NCI-H82 (cell line): ENCODE results near the gene BNC2.
"Not testable (repeated sequence)": the region's sequence is repeated elsewhere in the genome, so short reads cannot be mapped to it uniquely, and the experiment has no call there.

Source experiments
- DNase-seq: peaks from one replicate; lab custom pipeline; 2025; lab: John Stamatoyannopoulos, UW

BNC2 gene

GRCh38 chr9:16501726-16502125 is 368.7 kb downstream of the BNC2 start:
- no peak for DNase-seq

GRCh38 chr9:16501141-16501540 is 369.3 kb downstream of the BNC2 start:
- DNase-seq, result no peak

- no peak for DNase-seq
Observed at GRCh38 chr9:16500386-16500785, 370.1 kb downstream of the BNC2 start.

DNA sequence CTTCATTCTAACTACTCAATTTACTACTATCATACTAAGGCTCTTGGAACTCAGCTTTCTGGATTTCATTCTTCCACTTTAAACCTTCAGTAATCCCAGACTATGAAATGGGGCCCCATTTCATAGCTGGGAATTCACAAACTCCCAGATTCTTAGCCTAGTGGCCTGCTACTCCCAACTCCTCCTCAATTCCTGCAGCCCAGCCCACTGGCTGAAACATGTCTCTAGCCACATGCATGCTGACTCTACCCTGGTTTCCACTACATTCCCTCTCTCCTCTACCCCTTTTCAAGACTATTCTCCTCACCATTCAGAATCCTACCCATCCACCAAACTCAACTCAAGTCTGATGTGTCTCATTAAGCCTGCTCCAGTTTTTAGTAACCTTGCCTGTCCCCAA is 370.6 kb downstream of the BNC2 start:
- DNase-seq, result no peak

DNA sequence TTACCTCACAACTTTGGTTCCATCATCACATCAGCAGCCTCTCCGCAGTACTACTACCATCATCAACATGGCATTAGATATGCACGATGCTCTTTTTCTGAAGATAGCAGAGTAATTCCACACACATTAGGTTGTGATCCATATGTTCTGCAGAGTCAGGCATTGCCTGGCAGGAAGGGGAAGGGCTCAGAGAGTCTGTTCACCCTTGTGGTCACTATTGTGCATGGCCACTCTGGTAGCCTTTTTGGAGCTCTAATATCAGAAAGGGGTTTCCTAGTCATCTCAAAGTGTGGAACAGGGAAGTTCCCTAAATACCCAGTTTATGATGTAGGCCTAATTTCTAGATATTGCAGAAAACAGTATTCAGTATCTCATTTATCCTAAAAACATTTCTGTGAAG is 373.6 kb downstream of the BNC2 start:
- DNase-seq, result no peak

DNA sequence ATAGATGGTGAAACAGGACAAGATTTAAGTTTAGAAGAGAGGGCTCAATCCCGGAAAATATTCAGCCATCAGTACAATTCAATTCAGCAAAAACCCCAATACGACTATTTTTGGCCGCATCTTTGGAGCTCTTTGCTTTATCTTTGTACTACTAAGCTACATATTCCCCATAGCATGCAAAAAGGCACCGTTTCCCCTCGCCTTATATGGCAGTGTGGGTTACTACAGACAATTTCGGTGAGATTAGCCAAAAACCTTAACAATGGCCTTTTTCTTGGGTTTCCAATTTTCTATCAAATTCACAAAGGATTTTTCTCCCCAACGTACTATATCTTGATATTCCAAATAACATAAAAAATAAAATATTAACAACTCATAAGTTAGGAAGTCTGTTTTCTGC is 382.6 kb downstream of the BNC2 start:
- no peak for DNase-seq

- no peak for DNase-seq
Observed at GRCh38 chr9:16485575-16486321, 384.7 kb downstream of the BNC2 start.

DNA sequence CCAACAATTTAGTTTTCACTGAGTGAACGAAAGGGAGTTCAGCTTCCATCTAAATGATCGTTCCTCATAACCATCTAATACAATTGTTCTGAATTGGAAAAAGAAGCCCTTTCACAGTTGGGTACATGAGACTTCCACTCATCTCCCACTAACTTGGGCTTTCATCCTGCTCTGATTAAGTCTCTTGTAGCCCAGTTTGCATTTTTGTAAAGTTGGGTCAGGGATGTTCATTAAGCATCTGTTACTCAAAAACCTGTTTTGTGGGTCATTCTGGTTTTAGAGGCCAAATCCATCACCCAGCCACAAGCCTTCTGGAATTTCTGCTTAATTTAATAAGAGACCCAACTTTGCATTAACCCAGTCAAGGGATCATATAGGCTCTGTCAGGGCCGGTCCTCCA is 385.3 kb downstream of the BNC2 start:
- no peak for DNase-seq

- no peak for DNase-seq
Observed at GRCh38 chr9:16484744-16485143, 385.7 kb downstream of the BNC2 start.

DNA sequence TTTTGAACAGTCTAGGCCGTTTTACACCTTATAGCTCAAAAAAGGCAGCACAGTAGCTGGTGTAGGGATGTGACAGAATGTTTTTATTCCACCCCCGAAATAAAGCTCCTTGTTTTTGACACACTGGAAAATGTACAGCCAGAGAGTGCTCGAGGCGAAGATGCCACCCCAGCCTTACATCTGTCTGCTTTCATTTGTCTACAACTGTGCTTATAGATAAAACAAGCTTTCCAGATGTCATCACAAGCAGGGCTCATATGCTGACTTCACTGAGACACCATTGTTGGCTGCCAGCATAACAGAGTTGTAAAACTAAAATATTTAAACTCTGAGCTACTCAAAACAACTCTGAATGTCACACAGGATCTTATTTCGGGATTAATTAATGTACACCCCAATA is 386.3 kb downstream of the BNC2 start:
- DNase-seq, result no peak

GRCh38 chr9:16482764-16483163 is 387.7 kb downstream of the BNC2 start:
- DNase-seq, result no peak

DNA sequence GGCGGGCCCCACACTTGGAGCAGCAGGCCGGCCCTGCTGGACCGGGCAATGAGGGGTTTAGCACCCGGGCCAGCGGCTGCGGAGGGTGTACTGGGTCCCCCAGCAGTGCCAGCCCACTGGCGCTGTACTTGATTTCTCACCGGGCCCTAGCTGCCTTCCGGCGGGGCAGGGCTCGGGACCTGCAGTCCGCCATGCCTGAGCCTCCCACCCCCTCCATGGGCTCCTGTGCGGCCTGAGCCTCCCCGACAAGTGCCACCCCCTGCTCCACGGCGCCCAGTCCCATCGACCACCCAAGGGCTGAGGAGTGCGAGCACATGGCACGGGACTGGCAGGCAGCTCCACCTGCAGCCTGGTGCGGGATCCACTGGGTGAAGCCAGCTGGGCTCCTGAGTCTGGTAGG is 389.9 kb downstream of the BNC2 start:
- DNase-seq, result not testable (repeated sequence)

GRCh38 chr9:16475996-16476395 is 394.5 kb downstream of the BNC2 start:
- DNase-seq, result no peak

- DNase-seq, result peak; percentile 22
Observed at GRCh38 chr9:16475257-16475656, 395.2 kb downstream of the BNC2 start.

GRCh38 chr9:16469184-16469583 is 401.3 kb downstream of the BNC2 start:
- no peak for DNase-seq

GRCh38 chr9:16461851-16462250 is 408.6 kb downstream of the BNC2 start:
- no peak for DNase-seq

GRCh38 chr9:16461137-16461840 is 409.2 kb downstream of the BNC2 start:
- DNase-seq, result no peak

GRCh38 chr9:16460696-16461095 is 409.8 kb downstream of the BNC2 start:
- DNase-seq, result no peak

DNA sequence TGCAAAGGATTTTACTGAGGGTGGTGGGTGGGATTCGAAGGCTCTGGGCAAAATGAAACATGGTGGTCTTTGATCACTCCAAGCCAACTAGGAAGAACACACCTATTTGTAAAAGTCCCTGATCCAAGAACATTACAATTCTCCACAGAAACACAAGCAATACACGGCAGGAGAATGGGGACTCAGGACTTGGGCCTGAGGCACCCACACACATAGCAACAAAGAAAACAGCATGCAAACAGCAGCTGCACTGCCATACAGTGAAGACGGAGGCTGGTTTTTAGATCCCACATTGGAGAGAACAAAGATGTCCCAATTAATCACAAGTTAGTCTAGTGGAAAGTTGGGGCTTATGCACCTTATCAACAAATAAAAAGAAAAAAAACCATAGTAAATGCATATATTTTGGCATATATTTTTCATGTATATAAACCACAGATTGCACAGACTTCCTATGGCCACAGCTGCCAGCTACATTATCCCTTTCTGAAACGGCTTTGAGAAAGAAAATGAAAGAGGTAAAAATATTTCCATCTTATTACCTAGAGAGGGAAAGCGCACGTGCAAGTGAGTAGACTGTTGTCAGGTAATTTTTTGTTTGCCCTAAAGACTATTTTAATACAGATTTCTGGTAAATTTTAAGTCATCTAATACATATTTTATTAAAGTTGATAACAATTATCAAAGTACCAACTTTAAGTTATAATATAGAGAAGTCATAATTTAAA is 410.9 kb downstream of the BNC2 start:
- no peak for DNase-seq

DNA sequence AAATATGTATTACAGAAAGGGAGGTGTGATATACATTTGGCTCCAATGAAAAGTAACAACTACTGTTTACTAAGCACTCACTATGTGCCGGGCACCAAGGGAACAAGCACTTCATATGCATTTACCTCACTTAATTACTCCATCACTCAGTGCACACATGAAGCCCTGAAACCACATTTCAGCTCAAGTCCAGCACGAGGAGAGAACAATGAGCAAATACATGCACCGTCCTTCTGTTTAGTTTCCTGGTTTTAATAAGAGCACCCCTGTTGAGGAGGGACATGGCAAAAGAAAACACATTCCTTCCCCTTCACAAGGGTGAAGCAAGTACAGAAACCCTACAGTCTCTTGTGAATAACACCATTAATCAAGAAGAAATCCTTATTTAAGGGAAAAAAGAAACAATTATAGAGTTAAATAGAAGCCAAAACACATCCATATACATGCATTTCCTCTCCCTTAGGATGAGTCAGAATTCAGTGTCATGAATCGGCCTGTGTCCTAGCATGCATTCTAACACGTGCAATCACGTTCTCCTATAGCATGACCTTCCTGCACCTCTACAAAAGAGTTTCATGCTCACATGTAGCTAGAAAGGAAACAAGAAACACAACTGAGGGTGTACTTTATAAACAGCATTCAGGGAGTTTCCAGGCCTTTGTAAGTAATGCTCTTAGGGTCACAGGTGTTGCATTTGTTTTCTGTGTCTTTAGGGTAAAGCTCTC is 411.6 kb downstream of the BNC2 start:
- no peak for DNase-seq

DNA sequence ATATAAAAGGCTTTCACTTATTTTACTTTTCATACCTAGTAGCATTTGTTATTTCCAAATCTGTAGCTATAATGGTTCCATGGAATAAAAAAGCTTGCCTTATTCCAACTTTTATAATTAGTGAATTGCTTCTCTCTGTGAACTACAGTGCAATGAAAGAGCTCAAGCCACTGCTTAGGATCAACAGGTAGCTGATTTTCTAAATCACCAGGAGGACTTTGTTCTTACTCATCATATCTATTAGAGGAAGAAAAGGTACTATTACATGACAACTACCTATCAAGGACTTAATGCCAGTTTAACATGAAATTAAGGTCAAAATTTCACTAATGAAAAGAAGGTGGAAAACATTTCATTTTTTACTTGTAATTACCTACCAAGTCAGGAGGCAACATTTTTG is 414.6 kb downstream of the BNC2 start:
- DNase-seq, result no peak

DNA sequence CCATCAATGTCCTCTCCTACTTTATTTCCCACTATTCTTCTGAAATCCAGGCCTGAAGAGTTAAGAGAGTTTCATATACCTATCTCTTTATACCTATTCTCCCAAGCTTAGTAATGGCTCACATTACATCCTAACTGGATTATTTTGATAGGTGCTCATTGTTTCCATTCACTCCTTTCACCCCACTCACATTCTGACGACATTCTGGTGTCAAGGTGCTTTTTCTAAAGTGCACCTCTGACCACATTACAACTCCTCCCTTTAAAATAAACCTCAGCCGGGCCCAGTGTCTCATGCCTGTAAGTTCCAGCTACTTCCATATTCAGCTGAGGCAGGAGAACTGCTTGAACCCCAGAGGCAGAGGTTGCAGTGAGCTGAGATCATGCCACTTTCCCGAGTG is 417.1 kb downstream of the BNC2 start:
- no peak for DNase-seq
